Measurements from ENCODE around the gene SLC35F2. TPM values are rescaled to one million over a fixed set of nuclear protein-coding genes. Genes with fewer than 3 reads are reported as not detected.
"Not testable (repeated sequence)": the region's sequence is repeated elsewhere in the genome, so short reads cannot be mapped to it uniquely, and the experiment has no call there.

SLC35F2 gene
- total RNA-seq, 1 donor from 2014 or later = 8.0 TPM

GRCh38 chr11:107789767-107790166 is 68.8 kb downstream of the SLC35F2 start:
- no peak for DNase-seq (ENCODE audit: low spot score)

- DNase-seq (ENCODE audit: low spot score) = no peak
Measured at GRCh38 chr11:107787733-107788132, 70.9 kb downstream of the SLC35F2 start.

- DNase-seq (ENCODE audit: low spot score) = no peak
Measured at GRCh38 chr11:107785401-107785800, 73.2 kb downstream of the SLC35F2 start.

GRCh38 chr11:107783121-107783520 is 75.5 kb downstream of the SLC35F2 start:
- no peak for DNase-seq (ENCODE audit: low spot score)

GRCh38 chr11:107780775-107781174 is 77.8 kb downstream of the SLC35F2 start:
- no peak for DNase-seq (ENCODE audit: low spot score)

GRCh38 chr11:107780136-107780535 is 78.5 kb downstream of the SLC35F2 start:
- DNase-seq (ENCODE audit: low spot score) = no peak

GRCh38 chr11:107778839-107779517 is 79.6 kb downstream of the SLC35F2 start:
- DNase-seq (ENCODE audit: low spot score) = no peak

- DNase-seq (ENCODE audit: low spot score) = no peak
Measured at GRCh38 chr11:107777110-107777509, 81.5 kb downstream of the SLC35F2 start.

GRCh38 chr11:107776062-107776461 is 82.5 kb downstream of the SLC35F2 start:
- DNase-seq (ENCODE audit: low spot score) = no peak

GRCh38 chr11:107770551-107770951 is 88.0 kb downstream of the SLC35F2 start:
- DNase-seq (ENCODE audit: low spot score) = no peak

GRCh38 chr11:107769189-107769588 is 89.4 kb downstream of the SLC35F2 start:
- DNase-seq (ENCODE audit: low spot score) = no peak

GRCh38 chr11:107758719-107759355 is 99.8 kb downstream of the SLC35F2 start:
- not testable (repeated sequence) for DNase-seq (ENCODE audit: low spot score)

GRCh38 chr11:107757661-107758060 is 100.9 kb downstream of the SLC35F2 start:
- DNase-seq (ENCODE audit: low spot score) = no peak

- DNase-seq (ENCODE audit: low spot score) = no peak
Measured at GRCh38 chr11:107756553-107756952, 102.0 kb downstream of the SLC35F2 start.

- DNase-seq (ENCODE audit: low spot score) = no peak
Measured at GRCh38 chr11:107752949-107753822, 105.4 kb downstream of the SLC35F2 start.

- DNase-seq (ENCODE audit: low spot score) = no peak
Measured at GRCh38 chr11:107752508-107752907, 106.1 kb downstream of the SLC35F2 start.

- DNase-seq (ENCODE audit: low spot score) = no peak
Measured at GRCh38 chr11:107751082-107751481, 107.5 kb downstream of the SLC35F2 start.

GRCh38 chr11:107750313-107750712 is 108.3 kb downstream of the SLC35F2 start:
- no peak for DNase-seq (ENCODE audit: low spot score)

- DNase-seq (ENCODE audit: low spot score) = no peak
Measured at GRCh38 chr11:107747622-107748021, 111.0 kb downstream of the SLC35F2 start.

GRCh38 chr11:107744736-107745135 is 113.9 kb downstream of the SLC35F2 start:
- DNase-seq (ENCODE audit: low spot score) = no peak

GRCh38 chr11:107743191-107743590 is 115.4 kb downstream of the SLC35F2 start:
- no peak for DNase-seq (ENCODE audit: low spot score)

- DNase-seq (ENCODE audit: low spot score) = no peak
Measured at GRCh38 chr11:107741044-107741823, 117.4 kb downstream of the SLC35F2 start.
